ENCODE results near the gene GNL1. TPM values are rescaled to one million over a fixed set of nuclear protein-coding genes. Genes with fewer than 3 reads are reported as not detected.

GNL1 gene
- polyA plus RNA-seq, 1 of the 3 experiments (the other 2 are of a cell fraction), result 36.4 TPM

GRCh38 chr6:30571075-30571761 lies 14.9 kb upstream of the GNL1 start, which contains the start of gene ABCF1 (continued):
- no peak for TF ChIP-seq REST (IDR thresholded peaks at IDR 0.05; ENCODE audit: low read depth, low read length)
- TF ChIP-seq, protein P1, sequence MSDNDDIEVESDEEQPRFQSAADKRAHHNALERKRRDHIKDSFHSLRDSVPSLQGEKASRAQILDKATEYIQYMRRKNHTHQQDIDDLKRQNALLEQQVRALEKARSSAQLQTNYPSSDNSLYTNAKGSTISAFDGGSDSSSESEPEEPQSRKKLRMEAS (IDR thresholded peaks at IDR 0.05; ENCODE audit: low read depth), result peak; percentile 97
- TF ChIP-seq, protein P2, sequence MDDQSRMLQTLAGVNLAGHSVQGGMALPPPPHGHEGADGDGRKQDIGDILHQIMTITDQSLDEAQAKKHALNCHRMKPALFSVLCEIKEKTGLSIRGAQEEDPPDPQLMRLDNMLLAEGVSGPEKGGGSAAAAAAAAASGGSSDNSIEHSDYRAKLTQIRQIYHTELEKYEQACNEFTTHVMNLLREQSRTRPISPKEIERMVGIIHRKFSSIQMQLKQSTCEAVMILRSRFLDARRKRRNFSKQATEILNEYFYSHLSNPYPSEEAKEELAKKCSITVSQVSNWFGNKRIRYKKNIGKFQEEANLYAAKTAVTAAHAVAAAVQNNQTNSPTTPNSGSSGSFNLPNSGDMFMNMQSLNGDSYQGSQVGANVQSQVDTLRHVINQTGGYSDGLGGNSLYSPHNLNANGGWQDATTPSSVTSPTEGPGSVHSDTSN (IDR thresholded peaks at IDR 0.05), result no peak
- no peak for TF ChIP-seq TEAD4 (IDR thresholded peaks at IDR 0.05; ENCODE audit: borderline replicate concordance, insufficient read depth)
- no peak for TF ChIP-seq MEF2A (IDR thresholded peaks at IDR 0.05; ENCODE audit: borderline replicate concordance, low read depth)
- TF ChIP-seq TCF12 (IDR thresholded peaks at IDR 0.05), result 0 out of 2 replicates have a peak, but pooled peaks have one; percentile 2
- TF ChIP-seq EZH2phosphoT487 (IDR thresholded peaks at IDR 0.05; ENCODE audit: borderline replicate concordance, low read depth), result no peak

DNA sequence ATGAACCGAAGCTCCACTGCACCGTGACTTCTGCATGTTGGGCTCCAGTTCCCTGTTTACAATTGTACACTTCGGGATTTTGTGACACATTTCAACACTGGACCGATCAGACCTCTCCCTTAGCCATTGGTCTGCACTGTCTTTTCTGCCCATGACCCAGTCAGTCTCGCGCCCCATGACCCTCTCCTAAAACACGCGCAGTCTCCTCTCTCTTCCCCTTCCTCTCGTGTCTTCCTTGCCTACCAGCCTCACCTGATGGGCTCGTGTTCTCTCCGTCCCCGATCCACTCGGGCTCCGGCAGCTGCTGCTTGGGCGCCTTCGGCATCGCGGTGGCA lies 14.4 kb upstream of the GNL1 start:
- Histone ChIP-seq H3K9me3 (no peaks in the 10 kb centered on the region), H3K27me3 (ENCODE audit: insufficient read depth) (no peaks in the 10 kb centered on the region), H3K9ac (peak overlapping the region; percentile 95), H3K36me3 (replicated peaks in 1 of 2; ENCODE audit: control insufficient read depth in 1 of 2, insufficient read depth in 2 of 2, low read length in 1 of 2) (peaks cover 0 to 15% of the 10 kb centered on the region in 2 experiments), H3K4me2 (peak overlapping the region; percentile 97), H3K4me3 (ENCODE audit: low read depth in 2 of 2, low read length in 1 of 2) (peak overlapping the region; percentile 61 to 81), H2AFZ (ENCODE audit: low read depth) (peak overlapping the region; percentile 95), H3K9me2 (no peaks in the 10 kb centered on the region), H3K79me2 (ENCODE audit: insufficient read depth) (peaks cover 45% of the 10 kb centered on the region), H3F3A (replicated peaks; ENCODE audit: insufficient read depth) (peaks cover under 1% of the 10 kb centered on the region), H4K20me1 (ENCODE audit: insufficient read depth) (peaks cover 38% of the 10 kb centered on the region), H3K4me1 (ENCODE audit: control insufficient read depth in 1 of 2, insufficient read depth in 2 of 2, low read depth in 1 of 2, low read length in 1 of 2) (peaks cover 12 to 23% of the 10 kb centered on the region in 2 experiments; a peak in 3 of 4 replicates), H3K27ac (ENCODE audit: low read depth in 2 of 2, low read length in 1 of 2) (peak overlapping the region; percentile 54 to 95)
- ChIA-PET CTCF (interaction anchor here (0.6 to 2.4 kb wide), 4 partner anchors 25 to 257 kb away, joined by 4 to 12 read pairs (median 6); no protein-coding TSS in a partner anchor), POLR2A (interaction anchor here (0.6 to 2.3 kb wide), 13 partner anchors 13 to 971 kb away, joined by 3 to 16 read pairs (median 6); partner anchors contain the start of genes DDX39B, MRPS18B, PPP1R10 and PRR3)
- peak; percentile 20 for DNase-seq
- WGBS (ENCODE audit: low lambda C conversion rate), result 3% methylated on average over 18 of the region's 18 CpGs
- no peak for TF ChIP-seq RAD21 (IDR thresholded peaks at IDR 0.05; ENCODE audit: low read length)
- TF ChIP-seq JUND (IDR thresholded peaks at IDR 0.05), result no peak
- TF ChIP-seq YY1 (IDR thresholded peaks at IDR 0.05; ENCODE audit: low read depth), result no peak
- TF ChIP-seq RFX5 (IDR thresholded peaks at IDR 0.05; ENCODE audit: low read length), result no peak
- no peak for TF ChIP-seq EP300 (IDR thresholded peaks at IDR 0.05; ENCODE audit: borderline replicate concordance in 1 of 2, low read depth in 1 of 2, low read length in 1 of 2)
- no peak for TF ChIP-seq CHD2 (IDR thresholded peaks at IDR 0.05; ENCODE audit: low read length, partially characterized antibody)
- TF ChIP-seq NRF1 (IDR thresholded peaks at IDR 0.05; ENCODE audit: low read depth, low read length), result no peak
- no peak for TF ChIP-seq POLR2AphosphoS5 (IDR thresholded peaks at IDR 0.05; ENCODE audit: low read depth, low read length)
- TF ChIP-seq GATA2 (CRISPR knock-in tag; IDR thresholded peaks at IDR 0.05), result no peak
- TF ChIP-seq TEAD4 (IDR thresholded peaks at IDR 0.05; ENCODE audit: borderline replicate concordance, insufficient read depth), result no peak
- TF ChIP-seq, protein P3, sequence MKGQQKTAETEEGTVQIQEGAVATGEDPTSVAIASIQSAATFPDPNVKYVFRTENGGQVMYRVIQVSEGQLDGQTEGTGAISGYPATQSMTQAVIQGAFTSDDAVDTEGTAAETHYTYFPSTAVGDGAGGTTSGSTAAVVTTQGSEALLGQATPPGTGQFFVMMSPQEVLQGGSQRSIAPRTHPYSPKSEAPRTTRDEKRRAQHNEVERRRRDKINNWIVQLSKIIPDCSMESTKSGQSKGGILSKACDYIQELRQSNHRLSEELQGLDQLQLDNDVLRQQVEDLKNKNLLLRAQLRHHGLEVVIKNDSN (IDR thresholded peaks at IDR 0.05; ENCODE audit: borderline replicate concordance, low read depth), result no peak
- TF ChIP-seq, protein P1 (IDR thresholded peaks at IDR 0.05; ENCODE audit: low read depth), result no peak
- TF ChIP-seq, protein P2 (IDR thresholded peaks at IDR 0.05), result no peak
- TF ChIP-seq MEF2A (IDR thresholded peaks at IDR 0.05; ENCODE audit: borderline replicate concordance, low read depth), result no peak
- TF ChIP-seq FOXJ3 (CRISPR knock-in tag; IDR thresholded peaks at IDR 0.05), result no peak
- TF ChIP-seq REST (IDR thresholded peaks at IDR 0.05; ENCODE audit: low read depth, low read length), result no peak

Measured in SK-N-SH (cell line).